Measurements from ENCODE around the gene SLC28A2.

DNA sequence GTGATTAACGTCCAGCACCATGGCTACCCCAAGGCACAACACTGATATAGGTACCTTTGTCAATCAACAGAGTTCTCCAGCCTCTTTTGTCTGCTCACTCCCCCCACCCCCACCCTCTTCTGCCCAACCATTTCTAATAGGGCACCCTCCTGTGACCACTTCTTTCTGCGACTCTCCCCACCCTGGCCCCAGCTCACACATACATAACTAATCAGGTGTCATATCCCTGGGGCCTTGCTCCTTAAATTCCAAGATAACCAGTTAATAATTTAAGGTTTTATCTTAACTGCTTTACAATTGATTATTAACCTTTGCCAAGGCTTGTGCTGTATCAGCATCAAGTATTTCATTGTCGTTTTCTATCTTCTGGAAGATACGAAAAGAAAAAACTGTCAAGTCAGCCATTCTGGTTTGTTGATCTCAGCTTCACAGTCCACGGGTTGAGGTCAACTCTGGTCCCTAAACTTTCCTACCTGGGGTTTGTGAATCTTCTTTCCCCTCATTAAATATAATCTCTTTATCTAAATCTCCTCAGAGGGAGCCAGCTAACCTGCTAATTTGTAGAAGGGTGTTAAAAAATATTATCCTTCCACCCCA is 27.3 kb upstream of the SLC28A2 start:
- TF ChIP-seq, protein P1, sequence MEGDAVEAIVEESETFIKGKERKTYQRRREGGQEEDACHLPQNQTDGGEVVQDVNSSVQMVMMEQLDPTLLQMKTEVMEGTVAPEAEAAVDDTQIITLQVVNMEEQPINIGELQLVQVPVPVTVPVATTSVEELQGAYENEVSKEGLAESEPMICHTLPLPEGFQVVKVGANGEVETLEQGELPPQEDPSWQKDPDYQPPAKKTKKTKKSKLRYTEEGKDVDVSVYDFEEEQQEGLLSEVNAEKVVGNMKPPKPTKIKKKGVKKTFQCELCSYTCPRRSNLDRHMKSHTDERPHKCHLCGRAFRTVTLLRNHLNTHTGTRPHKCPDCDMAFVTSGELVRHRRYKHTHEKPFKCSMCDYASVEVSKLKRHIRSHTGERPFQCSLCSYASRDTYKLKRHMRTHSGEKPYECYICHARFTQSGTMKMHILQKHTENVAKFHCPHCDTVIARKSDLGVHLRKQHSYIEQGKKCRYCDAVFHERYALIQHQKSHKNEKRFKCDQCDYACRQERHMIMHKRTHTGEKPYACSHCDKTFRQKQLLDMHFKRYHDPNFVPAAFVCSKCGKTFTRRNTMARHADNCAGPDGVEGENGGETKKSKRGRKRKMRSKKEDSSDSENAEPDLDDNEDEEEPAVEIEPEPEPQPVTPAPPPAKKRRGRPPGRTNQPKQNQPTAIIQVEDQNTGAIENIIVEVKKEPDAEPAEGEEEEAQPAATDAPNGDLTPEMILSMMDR (conservative IDR thresholded peaks at IDR 0.05; ENCODE audit: low read depth, low read length): no peak
- no peak for TF ChIP-seq EZH2 (IDR thresholded peaks at IDR 0.05; ENCODE audit: borderline replicate concordance, low read depth, low read length, poor library complexity, severe bottlenecking)
